HepG2 (cell line): Measurements from ENCODE around the gene MRPL43. TPM values are rescaled to one million over a fixed set of nuclear protein-coding genes. Genes with fewer than 3 reads are reported as not detected.

Experiments used
- BHLHE40 ChIP-seq: IDR thresholded peaks from 2 replicates; pipeline ENCODE4 v1.6.1; 2011; ENCODE audit warnings: low read length, improper control_type of control experiment
- DMAP1 ChIP-seq: IDR thresholded peaks from 2 replicates; pipeline ENCODE4 v1.6.1; 2016
- HDAC2 ChIP-seq: sonication (generic); formaldehyde crosslinking; IDR thresholded peaks from 2 replicates; pipeline ENCODE4 v1.4.0; 2020; ENCODE audit warnings: missing genetic modification reagents
- KAT2B ChIP-seq: fragments of 150-350 bp; IDR thresholded peaks from 2 replicates; pipeline ENCODE4 v1.6.1; 2014; ENCODE audit warnings: low read depth, low read length, borderline replicate concordance
- KAT8 ChIP-seq: IDR thresholded peaks from 2 replicates; pipeline ENCODE4 v1.6.1; 2016; ENCODE audit warnings: missing genetic modification reagents, missing compliant biosample characterization
- KDM6A ChIP-seq: IDR thresholded peaks from 2 replicates; pipeline ENCODE4 v1.6.1; 2016; ENCODE audit warnings: low read depth
- MTF2 ChIP-seq: sonication (generic); formaldehyde crosslinking; IDR thresholded peaks from 2 replicates; pipeline ENCODE4 v1.5.0; 2020; ENCODE audit warnings: missing genetic modification reagents, borderline replicate concordance
- MXI1 ChIP-seq: IDR thresholded peaks from 3 replicates; pipeline ENCODE4 v1.6.1; 2012; ENCODE audit warnings: low read depth, low read length, inconsistent platforms, borderline replicate concordance
- PHF20 ChIP-seq: sonication (generic); formaldehyde crosslinking; IDR thresholded peaks from 2 replicates; pipeline ENCODE4 v1.5.0; 2020; ENCODE audit warnings: mild to moderate bottlenecking, missing genetic modification reagents
- PHF8 ChIP-seq: sonication (generic); formaldehyde crosslinking; IDR thresholded peaks from 2 replicates; pipeline ENCODE4 v1.5.0; 2020; ENCODE audit warnings: missing genetic modification reagents
- RFXAP ChIP-seq: sonication (generic); formaldehyde crosslinking; IDR thresholded peaks from 2 replicates; pipeline ENCODE4 v1.4.0; 2020; ENCODE audit warnings: missing genetic modification reagents, borderline replicate concordance
- ZNF235 ChIP-seq: sonication (generic); formaldehyde crosslinking; IDR thresholded peaks from 2 replicates; pipeline ENCODE4 v1.8.1; 2023; ENCODE audit warnings: mild to moderate bottlenecking, missing genetic modification reagents, borderline replicate concordance
- ZNF296 ChIP-seq: sonication (generic); formaldehyde crosslinking; conservative IDR thresholded peaks from 2 replicates; pipeline ENCODE4 v1.5.0; 2020; ENCODE audit warnings: mild to moderate bottlenecking, missing genetic modification reagents
- ZNF333 ChIP-seq: sonication (generic); formaldehyde crosslinking; IDR thresholded peaks from 2 replicates; pipeline ENCODE4 v1.4.0; 2020; ENCODE audit warnings: mild to moderate bottlenecking, missing genetic modification reagents, borderline replicate concordance
- ZNF430 ChIP-seq: sonication (generic); formaldehyde crosslinking; IDR thresholded peaks from 2 replicates; pipeline ENCODE4 v1.9.0; 2021; ENCODE audit warnings: mild to moderate bottlenecking, missing genetic modification reagents
- ZNF616 ChIP-seq: sonication (generic); formaldehyde crosslinking; IDR thresholded peaks from 2 replicates; pipeline ENCODE4 v1.5.0; 2020; ENCODE audit warnings: low read depth, mild to moderate bottlenecking, missing genetic modification reagents
- ZNF660 ChIP-seq: sonication (generic); formaldehyde crosslinking; IDR thresholded peaks from 2 replicates; pipeline ENCODE4 v1.5.1; 2020; ENCODE audit warnings: mild to moderate bottlenecking, low read depth, missing genetic modification reagents, borderline replicate concordance
- polyA plus RNA-seq, 8 experiments: library from polyadenylated mRNA; depleted of rRNA in 3 of 8; stranded (reverse) in 7 of 8; unstranded in 1 of 8; fragments of >200 nt; fragmentation: Illumina TruSeq in 4 of 8; extraction: Trizol in 4 of 8; gene quantifications; 2 replicates each; pipeline versions ENCODE4 v1.2.1 to v1.2.3, GENCODE V29; 2011 to 2016; ENCODE audit warnings: low read depth in 4 of 8, missing spikeins in 1 of 8, mixed read lengths in 1 of 8; ENCODE audit not compliant: insufficient read depth in 1 of 8
- total RNA-seq, 5 experiments: library from RNA; depleted of rRNA; stranded (reverse); fragments of >200 nt; fragmentation: Illumina TruSeq; extraction: Trizol; gene quantifications; 2 replicates each; pipeline ENCODE4 v1.2.3, GENCODE V29; 2016; ENCODE audit warnings: low read depth in 1 of 5
- TF ChIP-seq, protein P1 (sequence below): sonication (generic); formaldehyde crosslinking; IDR thresholded peaks from 2 replicates; pipeline ENCODE4 v1.9.0; 2022; ENCODE audit warnings: missing genetic modification reagents, mild to moderate bottlenecking, borderline replicate concordance
- TF ChIP-seq, protein P2 (sequence below): sonication (generic); formaldehyde crosslinking; IDR thresholded peaks from 2 replicates; pipeline ENCODE4 v1.4.0; 2020; ENCODE audit warnings: mild to moderate bottlenecking, missing genetic modification reagents
- TF ChIP-seq, protein P3 (sequence below): sonication (generic); formaldehyde crosslinking; IDR thresholded peaks from 2 replicates; pipeline ENCODE4 v1.5.1; 2020; ENCODE audit warnings: mild to moderate bottlenecking, moderate library complexity, missing genetic modification reagents
- TF ChIP-seq, protein P4 (sequence below): sonication (generic); formaldehyde crosslinking; IDR thresholded peaks from 2 replicates; pipeline ENCODE4 v1.4.0; 2020; ENCODE audit warnings: missing genetic modification reagents, borderline replicate concordance

Gene MRPL43
- total and polyA plus RNA-seq, 2 of the 13 experiments (the other 11 are each of a cell fraction or from before 2014, with no cell fraction given): 71.0 to 73.7 TPM

DNA sequence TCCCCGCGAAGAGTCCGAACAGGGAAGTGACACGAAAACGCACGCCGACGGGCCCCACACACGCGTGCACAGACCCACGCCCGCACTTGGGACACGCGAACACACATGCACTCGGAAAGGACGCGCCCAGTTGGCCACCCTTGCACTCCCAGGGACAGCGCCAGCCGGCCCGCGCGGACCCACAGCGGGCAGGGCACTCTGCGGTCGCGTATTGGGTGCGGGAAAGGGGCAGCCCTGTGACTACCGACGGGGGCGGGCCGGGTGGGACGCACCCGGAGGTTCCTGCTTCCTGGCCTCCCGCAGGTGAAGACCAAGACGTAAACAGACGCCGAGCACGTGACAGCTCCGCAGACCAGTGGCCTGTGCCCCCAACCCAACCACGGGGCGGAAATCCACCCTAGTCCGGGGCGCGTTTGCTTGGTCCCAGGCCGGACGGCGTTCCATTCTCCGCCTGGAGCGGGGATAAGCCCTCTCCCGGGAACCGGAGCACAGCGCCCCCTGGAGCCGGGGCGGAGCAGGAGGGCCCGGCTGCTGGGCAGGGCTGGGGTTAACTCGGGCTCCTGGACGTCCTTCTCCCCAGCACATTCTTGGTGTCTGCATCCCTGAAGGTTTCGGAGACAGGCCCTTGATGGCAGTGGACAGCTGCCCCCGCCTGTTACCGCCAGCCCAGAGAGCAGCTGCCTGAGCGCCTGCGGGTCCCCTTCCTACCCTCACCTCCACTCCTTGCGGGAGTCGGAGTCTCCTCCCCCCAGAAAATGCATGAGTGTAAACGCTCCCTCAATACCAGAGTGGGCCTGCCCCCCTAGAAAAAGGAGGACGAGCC, 10.3 kb upstream of the MRPL43 start (continued):
- TF ChIP-seq, protein P1, sequence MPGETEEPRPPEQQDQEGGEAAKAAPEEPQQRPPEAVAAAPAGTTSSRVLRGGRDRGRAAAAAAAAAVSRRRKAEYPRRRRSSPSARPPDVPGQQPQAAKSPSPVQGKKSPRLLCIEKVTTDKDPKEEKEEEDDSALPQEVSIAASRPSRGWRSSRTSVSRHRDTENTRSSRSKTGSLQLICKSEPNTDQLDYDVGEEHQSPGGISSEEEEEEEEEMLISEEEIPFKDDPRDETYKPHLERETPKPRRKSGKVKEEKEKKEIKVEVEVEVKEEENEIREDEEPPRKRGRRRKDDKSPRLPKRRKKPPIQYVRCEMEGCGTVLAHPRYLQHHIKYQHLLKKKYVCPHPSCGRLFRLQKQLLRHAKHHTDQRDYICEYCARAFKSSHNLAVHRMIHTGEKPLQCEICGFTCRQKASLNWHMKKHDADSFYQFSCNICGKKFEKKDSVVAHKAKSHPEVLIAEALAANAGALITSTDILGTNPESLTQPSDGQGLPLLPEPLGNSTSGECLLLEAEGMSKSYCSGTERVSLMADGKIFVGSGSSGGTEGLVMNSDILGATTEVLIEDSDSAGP (CRISPR knock-in tag): peak; percentile 39; the same call in 1 of the 2 replicates
- TF ChIP-seq PHF8 (CRISPR knock-in tag) (peak; percentile 80), ZNF235 (CRISPR knock-in tag) (no peak), MTF2 (CRISPR knock-in tag) (no peak), BHLHE40 (no peak), ZNF296 (CRISPR knock-in tag) (0 out of 2 replicates have a peak, but pooled peaks have one; percentile 15), KDM6A (0 out of 2 replicates have a peak, but pooled peaks have one; percentile 5), HDAC2 (CRISPR knock-in tag) (no peak), DMAP1 (peak; percentile 71; the same call in 1 of the 2 replicates), RFXAP (CRISPR knock-in tag) (0 out of 2 replicates have a peak, but pooled peaks have one; percentile 24), ZNF660 (CRISPR knock-in tag) (no peak), ZNF430 (no peak), MXI1 (peak; percentile 33; the same call in 1 of the 3 replicates), PHF20 (peak; percentile 44), ZNF616 (no peak), KAT2B (no peak), KAT8 (CRISPR knock-in tag) (peak; percentile 69; the same call in 1 of the 2 replicates), ZNF333 (CRISPR knock-in tag) (no peak)
- TF ChIP-seq, protein P2, sequence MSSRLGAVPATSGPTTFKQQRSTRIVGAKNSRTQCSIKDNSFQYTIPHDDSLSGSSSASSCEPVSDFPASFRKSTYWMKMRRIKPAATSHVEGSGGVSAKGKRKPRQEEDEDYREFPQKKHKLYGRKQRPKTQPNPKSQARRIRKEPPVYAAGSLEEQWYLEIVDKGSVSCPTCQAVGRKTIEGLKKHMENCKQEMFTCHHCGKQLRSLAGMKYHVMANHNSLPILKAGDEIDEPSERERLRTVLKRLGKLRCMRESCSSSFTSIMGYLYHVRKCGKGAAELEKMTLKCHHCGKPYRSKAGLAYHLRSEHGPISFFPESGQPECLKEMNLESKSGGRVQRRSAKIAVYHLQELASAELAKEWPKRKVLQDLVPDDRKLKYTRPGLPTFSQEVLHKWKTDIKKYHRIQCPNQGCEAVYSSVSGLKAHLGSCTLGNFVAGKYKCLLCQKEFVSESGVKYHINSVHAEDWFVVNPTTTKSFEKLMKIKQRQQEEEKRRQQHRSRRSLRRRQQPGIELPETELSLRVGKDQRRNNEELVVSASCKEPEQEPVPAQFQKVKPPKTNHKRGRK: no peak
- TF ChIP-seq, protein P3, sequence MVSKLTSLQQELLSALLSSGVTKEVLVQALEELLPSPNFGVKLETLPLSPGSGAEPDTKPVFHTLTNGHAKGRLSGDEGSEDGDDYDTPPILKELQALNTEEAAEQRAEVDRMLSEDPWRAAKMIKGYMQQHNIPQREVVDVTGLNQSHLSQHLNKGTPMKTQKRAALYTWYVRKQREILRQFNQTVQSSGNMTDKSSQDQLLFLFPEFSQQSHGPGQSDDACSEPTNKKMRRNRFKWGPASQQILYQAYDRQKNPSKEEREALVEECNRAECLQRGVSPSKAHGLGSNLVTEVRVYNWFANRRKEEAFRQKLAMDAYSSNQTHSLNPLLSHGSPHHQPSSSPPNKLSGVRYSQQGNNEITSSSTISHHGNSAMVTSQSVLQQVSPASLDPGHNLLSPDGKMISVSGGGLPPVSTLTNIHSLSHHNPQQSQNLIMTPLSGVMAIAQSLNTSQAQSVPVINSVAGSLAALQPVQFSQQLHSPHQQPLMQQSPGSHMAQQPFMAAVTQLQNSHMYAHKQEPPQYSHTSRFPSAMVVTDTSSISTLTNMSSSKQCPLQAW: peak; percentile 31; the same call in 1 of the 2 replicates
- TF ChIP-seq, protein P4, sequence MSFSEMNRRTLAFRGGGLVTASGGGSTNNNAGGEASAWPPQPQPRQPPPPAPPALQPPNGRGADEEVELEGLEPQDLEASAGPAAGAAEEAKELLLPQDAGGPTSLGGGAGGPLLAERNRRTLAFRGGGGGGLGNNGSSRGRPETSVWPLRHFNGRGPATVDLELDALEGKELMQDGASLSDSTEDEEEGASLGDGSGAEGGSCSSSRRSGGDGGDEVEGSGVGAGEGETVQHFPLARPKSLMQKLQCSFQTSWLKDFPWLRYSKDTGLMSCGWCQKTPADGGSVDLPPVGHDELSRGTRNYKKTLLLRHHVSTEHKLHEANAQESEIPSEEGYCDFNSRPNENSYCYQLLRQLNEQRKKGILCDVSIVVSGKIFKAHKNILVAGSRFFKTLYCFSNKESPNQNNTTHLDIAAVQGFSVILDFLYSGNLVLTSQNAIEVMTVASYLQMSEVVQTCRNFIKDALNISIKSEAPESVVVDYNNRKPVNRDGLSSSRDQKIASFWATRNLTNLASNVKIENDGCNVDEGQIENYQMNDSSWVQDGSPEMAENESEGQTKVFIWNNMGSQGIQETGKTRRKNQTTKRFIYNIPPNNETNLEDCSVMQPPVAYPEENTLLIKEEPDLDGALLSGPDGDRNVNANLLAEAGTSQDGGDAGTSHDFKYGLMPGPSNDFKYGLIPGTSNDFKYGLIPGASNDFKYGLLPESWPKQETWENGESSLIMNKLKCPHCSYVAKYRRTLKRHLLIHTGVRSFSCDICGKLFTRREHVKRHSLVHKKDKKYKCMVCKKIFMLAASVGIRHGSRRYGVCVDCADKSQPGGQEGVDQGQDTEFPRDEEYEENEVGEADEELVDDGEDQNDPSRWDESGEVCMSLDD (CRISPR knock-in tag): peak; percentile 41; the same call in 1 of the 2 replicates
